Upper lobe of left lung (tissue), 4 donors: ENCODE data around the gene SLC22A13.

Source experiments
- CTCF ChIP-seq, 6 experiments: fragments of 450-650 bp in 4 of 6; fragments of 200-600 bp in 2 of 6; sonication (generic) in 2 of 6; IDR thresholded peaks; one replicate each; pipeline ENCODE4 v1.5.1; 2016 to 2019; ENCODE audit warnings: antibody characterized with exemption in 6 of 6
- EP300 ChIP-seq, 4 donors: sonication (generic); formaldehyde crosslinking; IDR thresholded peaks; one replicate each; pipeline ENCODE4 v1.5.1; 2017; ENCODE audit warnings: antibody characterized with exemption in 4 of 4, control low read depth in 2 of 4
- POLR2A ChIP-seq, 4 donors: fragments of 450-650 bp; IDR thresholded peaks; one replicate each; pipeline ENCODE4 v1.5.1; 2016 to 2017; ENCODE audit warnings: antibody characterized with exemption in 4 of 4, mild to moderate bottlenecking in 2 of 4
- POLR2AphosphoS5 ChIP-seq, 2 donors: sonication (generic); formaldehyde crosslinking; IDR thresholded peaks; one replicate each; pipeline ENCODE4 v1.5.1; 2017; ENCODE audit warnings: antibody characterized with exemption in 2 of 2

GRCh38 chr3:38271553-38271952 is 5.9 kb downstream of the SLC22A13 start:
- TF ChIP-seq CTCF (IDR thresholded peaks at IDR 0.05): no peak
- no peak for TF ChIP-seq POLR2A (IDR thresholded peaks at IDR 0.05)
- no peak for TF ChIP-seq POLR2AphosphoS5 (IDR thresholded peaks at IDR 0.05)
- TF ChIP-seq EP300 (IDR thresholded peaks at IDR 0.05): no peak
